HL-60 (cell line): ENCODE measurements around the gene GANC.

Source experiments
- DNase-seq, 2 experiments: peaks; one replicate each; pipeline ENCODE4 v3.0.0-alpha.2; 2010 to 2020; ENCODE audit warnings: low read depth in 1 of 2, low spot score in 1 of 2
- H3K27ac ChIP-seq: fragments of 250-450 bp; sonication (Bioruptor Pico); replicated peaks from 2 replicates; pipeline ENCODE4 v1.5.1; 2020; ENCODE audit warnings: mild to moderate bottlenecking, moderate library complexity
- H3K27me3 ChIP-seq: fragments of 250-450 bp; sonication (Bioruptor Pico); 2 replicates; pipeline ENCODE4 v1.5.1; 2021; ENCODE audit warnings: mild to moderate bottlenecking, moderate library complexity; ENCODE audit not compliant: insufficient read depth, poor library complexity, severe bottlenecking
- H3K4me3 ChIP-seq: replicated peaks from 2 replicates; pipeline ENCODE4 v1.5.1; 2011; ENCODE audit warnings: mild to moderate bottlenecking, control low read depth, low read length; ENCODE audit not compliant: insufficient read depth
- CTCF ChIP-seq: IDR thresholded peaks from one replicate; pipeline ENCODE4 v1.5.1; 2011; ENCODE audit warnings: low read length, control low read depth, inconsistent platforms; ENCODE audit not compliant: insufficient read depth
- GABPA ChIP-seq: IDR thresholded peaks from 2 replicates; pipeline ENCODE4 v1.6.1; 2012; ENCODE audit warnings: low read depth
- POLR2AphosphoS5 ChIP-seq: IDR thresholded peaks from 2 replicates; pipeline ENCODE4 v1.6.1; 2012; ENCODE audit warnings: low read depth
- REST ChIP-seq: IDR thresholded peaks from 2 replicates; pipeline ENCODE4 v1.6.1; 2012; ENCODE audit warnings: low read depth; ENCODE audit not compliant: insufficient replicate concordance
- SPI1 ChIP-seq: IDR thresholded peaks from 2 replicates; pipeline ENCODE4 v1.6.1; 2012; ENCODE audit warnings: low read depth, mild to moderate bottlenecking, borderline replicate concordance

GANC gene

GRCh38 chr15:42264795-42265194 lies 8.2 kb upstream of the GANC start:
- no peak for TF ChIP-seq GABPA
- no peak for TF ChIP-seq POLR2AphosphoS5
- no peak for TF ChIP-seq CTCF
- TF ChIP-seq SPI1, result no peak
- TF ChIP-seq REST, result no peak
- no peak overlapping the region for H3K4me3 ChIP-seq
- no peak for DNase-seq
- H3K27ac ChIP-seq, result no peak overlapping the region
- H3K27me3 ChIP-seq, result no peaks in the 10 kb centered on the region

GRCh38 chr15:42267286-42267685 lies 5.7 kb upstream of the GANC start:
- no peak for TF ChIP-seq SPI1
- TF ChIP-seq CTCF, result no peak
- TF ChIP-seq POLR2AphosphoS5, result no peak
- TF ChIP-seq GABPA, result no peak
- no peak for TF ChIP-seq REST
- Histone ChIP-seq H3K4me3 (no peak overlapping the region), H3K27me3 (no peaks in the 10 kb centered on the region), H3K27ac (no peak overlapping the region)
- DNase-seq, result no peak

- H3K4me3 ChIP-seq, result no peak overlapping the region
- TF ChIP-seq CTCF (no peak), SPI1 (no peak), REST (no peak), GABPA (no peak), POLR2AphosphoS5 (no peak)
- H3K27me3 ChIP-seq, result no peaks in the 10 kb centered on the region
- H3K27ac ChIP-seq, result no peak overlapping the region; the same call in 1 of the 2 replicates
- DNase-seq, result no peak
Measured at GRCh38 chr15:42270551-42270950, 2.5 kb upstream of the GANC start.
